Neuronal stem cell (in vitro differentiated cells): ENCODE data around the gene ST8SIA6.
A peak's percentile ranks its signal among the peaks of the same experiment; 100 is the strongest.

Source experiments
- DNase-seq: peaks from one replicate; pipeline ENCODE4 v3.0.0-alpha.2; 2013; ENCODE audit warnings: low spot score
- H2AFZ ChIP-seq: one replicate; pipeline ENCODE4 v1.6.1; 2013; ENCODE audit warnings: mild to moderate bottlenecking, low read length, inconsistent platforms
- H2AK5ac ChIP-seq: 2 replicates; pipeline ENCODE4 v1.6.1; 2013; ENCODE audit warnings: low read depth, mild to moderate bottlenecking, inconsistent platforms, low read length, moderate library complexity, mixed read lengths
- H2BK120ac ChIP-seq: 2 replicates; pipeline ENCODE4 v1.6.1; 2013; ENCODE audit warnings: low read depth, mild to moderate bottlenecking, inconsistent platforms, low read length, moderate library complexity, mixed read lengths
- H2BK12ac ChIP-seq: one replicate; pipeline ENCODE4 v1.6.1; 2013; ENCODE audit warnings: low read length, inconsistent platforms
- H2BK15ac ChIP-seq: 2 replicates; pipeline ENCODE4 v1.6.1; 2013; ENCODE audit warnings: mild to moderate bottlenecking, low read length, inconsistent platforms, mixed read lengths
- H2BK5ac ChIP-seq: one replicate; pipeline ENCODE4 v1.6.1; 2013; ENCODE audit warnings: inconsistent platforms, mild to moderate bottlenecking, low read length, moderate library complexity
- H3K14ac ChIP-seq: one replicate; pipeline ENCODE4 v1.6.1; 2013; ENCODE audit warnings: low read length, inconsistent platforms
- H3K18ac ChIP-seq: 2 replicates; pipeline ENCODE4 v1.6.1; 2013; ENCODE audit warnings: low read length, inconsistent platforms
- H3K23ac ChIP-seq: 2 replicates; pipeline ENCODE4 v1.6.1; 2013; ENCODE audit warnings: low read depth, mild to moderate bottlenecking, mixed read lengths, low read length, inconsistent platforms; ENCODE audit not compliant: poor library complexity
- H3K27ac ChIP-seq: replicated peaks from 3 replicates; pipeline ENCODE4 v1.5.1; 2013; ENCODE audit warnings: low read length, inconsistent platforms
- H3K27me3 ChIP-seq, 3 experiments: 2 replicates each; pipeline ENCODE4 v1.6.1; 2013; ENCODE audit warnings: low read length in 3 of 3, mild to moderate bottlenecking in 2 of 3, inconsistent platforms in 1 of 3, low read depth in 1 of 3, mixed read lengths in 1 of 3, moderate library complexity in 1 of 3; ENCODE audit not compliant: control insufficient read depth in 3 of 3, insufficient read depth in 3 of 3
- H3K36me3 ChIP-seq, 2 donors: replicated peaks in 1 of 2; 2 replicates each; pipeline ENCODE4 v1.6.1; 2013; ENCODE audit warnings: low read length in 2 of 2; ENCODE audit not compliant: control insufficient read depth in 2 of 2, insufficient read depth in 2 of 2
- H3K4ac ChIP-seq: 2 replicates; pipeline ENCODE4 v1.6.1; 2013; ENCODE audit warnings: inconsistent platforms, mild to moderate bottlenecking, low read length, moderate library complexity
- H3K4me1 ChIP-seq, 2 donors: 1 replicate in 1 of 2; 2 replicates in 1 of 2; pipeline ENCODE4 v1.6.1; 2013; ENCODE audit warnings: low read length in 2 of 2, low read depth in 1 of 2; ENCODE audit not compliant: control insufficient read depth in 2 of 2, insufficient read depth in 1 of 2
- H3K4me2 ChIP-seq: one replicate; pipeline ENCODE4 v1.6.1; 2013; ENCODE audit warnings: mild to moderate bottlenecking, low read length, inconsistent platforms; ENCODE audit not compliant: insufficient read depth, poor library complexity, severe bottlenecking
- H3K4me3 ChIP-seq, 2 donors: 2 replicates each; pipeline ENCODE4 v1.5.1; 2013; ENCODE audit warnings: low read length in 2 of 2, mild to moderate bottlenecking in 2 of 2, inconsistent platforms in 1 of 2, moderate library complexity in 1 of 2
- H3K79me1 ChIP-seq: one replicate; pipeline ENCODE4 v1.6.1; 2013; ENCODE audit warnings: low read depth, mild to moderate bottlenecking, inconsistent platforms, low read length, moderate library complexity
- H3K9ac ChIP-seq: one replicate; pipeline ENCODE4 v1.6.1; 2013; ENCODE audit warnings: mild to moderate bottlenecking, low read depth, low read length, inconsistent platforms; ENCODE audit not compliant: poor library complexity
- H3K9me3 ChIP-seq, 2 donors: replicated peaks in 1 of 2; 2 replicates each; pipeline versions ENCODE3 to v1.6.1; 2013; ENCODE audit warnings: low read length in 2 of 2, mild to moderate bottlenecking in 2 of 2, inconsistent platforms in 1 of 2, low read depth in 1 of 2, mixed read lengths in 1 of 2, moderate library complexity in 1 of 2; ENCODE audit not compliant: control insufficient read depth in 2 of 2, insufficient read depth in 1 of 2
- H4K8ac ChIP-seq: one replicate; pipeline ENCODE4 v1.6.1; 2013; ENCODE audit warnings: low read depth, mild to moderate bottlenecking, inconsistent platforms, low read length, moderate library complexity
- H4K91ac ChIP-seq: one replicate; pipeline ENCODE4 v1.6.1; 2013; ENCODE audit warnings: low read length, low read depth, mild to moderate bottlenecking, inconsistent platforms; ENCODE audit not compliant: poor library complexity
- WGBS, 2 donors: extraction: QIAGEN DNeasy Blood & Tissue Kit; methylation state at CpG; one replicate each; pipeline ENCODE4 v1.1.7; 2013; ENCODE audit warnings: missing lambda C conversion rate in 2 of 2, mixed read lengths in 1 of 2; ENCODE audit not compliant: insufficient read length in 2 of 2, insufficient replicate concordance in 1 of 2; ENCODE audit errors: extremely low coverage in 2 of 2; 5-methylcytosine and 5-hydroxymethylcytosine counted together

ST8SIA6 gene

DNA sequence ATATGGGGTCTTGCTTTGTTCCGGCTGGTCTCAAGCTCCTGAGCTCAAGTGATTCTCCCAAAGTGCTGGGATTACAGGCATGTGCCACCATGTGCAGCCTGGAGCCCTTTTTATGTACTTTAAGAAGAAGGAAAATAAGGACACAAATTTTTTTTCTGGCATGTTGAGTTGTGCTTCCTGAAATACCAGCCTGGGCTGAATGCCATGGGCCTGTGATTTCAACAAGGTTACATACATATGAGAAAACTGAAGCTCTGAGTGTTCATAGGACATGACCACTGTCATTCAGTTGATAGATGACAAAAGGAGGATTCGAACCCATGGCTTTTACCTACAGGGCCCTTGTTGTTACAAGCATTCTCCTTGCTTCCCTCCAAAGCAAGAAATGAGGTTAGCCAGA, 36.1 kb downstream of the ST8SIA6 start:
- Histone ChIP-seq H4K91ac (no peak overlapping the region), H2BK12ac (no peak overlapping the region), H3K79me1 (no peaks in the 10 kb centered on the region), H3K27ac (peak overlapping the region; percentile 93), H2AK5ac (no peak overlapping the region), H2BK5ac (no peak overlapping the region), H3K18ac (no peak overlapping the region), H2BK120ac (no peak overlapping the region), H3K23ac (no peak overlapping the region), H3K4me2 (no peak overlapping the region), H3K36me3 (no peaks in the 10 kb centered on the region), H3K4me1 (peaks cover 0 to 16% of the 10 kb centered on the region in 2 donors), H3K9me3 (peaks cover 0 to 4% of the 10 kb centered on the region in 2 donors), H3K27me3 (no peaks in the 10 kb centered on the region), H2AFZ (no peak overlapping the region), H3K4ac (no peak overlapping the region), H3K14ac (no peak overlapping the region), H4K8ac (no peak overlapping the region), H3K4me3 (no peak overlapping the region), H2BK15ac (no peak overlapping the region), H3K9ac (no peak overlapping the region)
- WGBS, 2 donors: no CpG with 5 or more reads among the region's 2 CpGs
- DNase-seq: no peak

- Histone ChIP-seq H2AK5ac (no peak overlapping the region), H3K4ac (no peak overlapping the region), H3K4me1 (peaks cover 0 to 14% of the 10 kb centered on the region in 2 donors), H3K23ac (no peak overlapping the region), H2BK5ac (no peak overlapping the region), H3K9ac (no peak overlapping the region), H3K36me3 (peaks cover 0 to 1% of the 10 kb centered on the region in 2 donors), H4K91ac (no peak overlapping the region), H4K8ac (no peak overlapping the region), H3K14ac (no peak overlapping the region), H2BK15ac (no peak overlapping the region), H3K27me3 (no peaks in the 10 kb centered on the region), H3K79me1 (no peaks in the 10 kb centered on the region), H3K18ac (peak overlapping the region; percentile 25), H2BK12ac (no peak overlapping the region), H3K27ac (peak overlapping the region; percentile 93), H3K9me3 (peaks cover 0 to 6% of the 10 kb centered on the region in 2 donors), H2AFZ (no peak overlapping the region), H3K4me2 (no peak overlapping the region), H3K4me3 (no peak overlapping the region), H2BK120ac (no peak overlapping the region)
- WGBS, 2 donors: no CpG with 5 or more reads among the region's 8 CpGs
- DNase-seq: no peak
These were observed 37.8 kb downstream of the ST8SIA6 start for GRCh38 chr10:17416442-17417211.

DNA sequence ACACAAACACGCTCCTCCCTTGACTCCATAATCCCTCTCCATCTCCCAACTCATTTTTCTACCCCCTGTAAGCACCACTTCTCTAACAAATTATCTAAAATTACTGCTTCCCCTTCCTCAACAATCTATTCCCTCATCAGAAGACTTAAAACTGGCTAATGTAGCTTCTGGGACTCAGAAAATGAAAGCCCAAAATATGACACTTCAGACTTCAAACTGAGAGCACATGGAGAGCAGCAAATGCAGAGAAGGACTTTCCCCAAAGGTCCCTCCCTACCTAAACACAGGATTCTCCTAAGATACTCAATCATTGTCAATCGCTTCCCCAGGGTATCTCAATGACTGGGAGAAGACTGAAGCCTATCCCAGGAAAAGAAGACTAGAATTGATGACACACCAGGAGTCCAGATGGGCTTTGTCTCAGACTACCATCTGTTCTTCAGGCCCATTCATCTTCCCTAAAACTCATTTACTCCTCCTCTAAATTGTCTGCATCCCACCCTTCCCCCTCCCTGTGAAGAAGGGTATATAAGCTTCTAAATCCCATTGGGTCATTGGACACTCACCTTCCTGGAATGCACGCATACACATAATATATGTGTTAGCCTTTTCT, 39.2 kb downstream of the ST8SIA6 start:
- no peak for DNase-seq
- no peak overlapping the region for H3K4me3 ChIP-seq
- H3K4me1 ChIP-seq: peaks cover 0 to 14% of the 10 kb centered on the region in 2 donors
- H4K8ac ChIP-seq: no peak overlapping the region
- H2BK15ac ChIP-seq: no peak overlapping the region
- no peak overlapping the region for H2BK120ac ChIP-seq
- H3K27ac ChIP-seq: no peak overlapping the region
- H2BK5ac ChIP-seq: no peak overlapping the region
- H3K4ac ChIP-seq: no peak overlapping the region
- H2AK5ac ChIP-seq: no peak overlapping the region
- H4K91ac ChIP-seq: no peak overlapping the region
- H3K23ac ChIP-seq: no peak overlapping the region
- no peak overlapping the region for H3K14ac ChIP-seq
- H3K18ac ChIP-seq: no peak overlapping the region
- H3K79me1 ChIP-seq: no peaks in the 10 kb centered on the region
- no peak overlapping the region for H2BK12ac ChIP-seq
- H3K4me2 ChIP-seq: no peak overlapping the region
- peaks cover 0 to 6% of the 10 kb centered on the region in 2 donors for H3K9me3 ChIP-seq
- no peaks in the 10 kb centered on the region for H3K27me3 ChIP-seq
- WGBS, 2 donors: 100% methylated on average over 1 of the region's 3 CpGs; no CpG with 5 or more reads in 1 of the 2 donors
- H3K36me3 ChIP-seq: peaks cover 0 to 1% of the 10 kb centered on the region in 2 donors
- H2AFZ ChIP-seq: no peak overlapping the region
- no peak overlapping the region for H3K9ac ChIP-seq

DNA sequence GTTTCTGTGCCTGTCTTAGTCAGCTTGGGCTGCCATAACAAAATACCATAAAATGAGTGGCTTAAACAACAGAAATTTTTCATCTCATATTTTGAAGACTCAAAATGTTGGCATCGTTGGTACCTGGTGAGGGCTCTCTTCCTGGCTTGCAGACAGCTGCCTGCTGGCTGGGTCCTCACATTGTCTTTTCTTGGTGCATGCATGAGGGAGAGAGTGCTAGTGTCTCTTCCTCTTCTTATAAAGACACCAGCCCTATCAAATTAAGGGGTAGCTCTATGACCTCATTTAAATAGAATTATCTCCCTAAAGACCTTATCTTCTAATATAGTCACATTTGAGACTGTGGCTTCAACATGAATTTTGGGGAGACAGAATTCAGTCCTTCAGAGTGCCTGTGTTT, 39.9 kb downstream of the ST8SIA6 start:
- no peak overlapping the region for H3K4ac ChIP-seq
- peaks cover 0 to 6% of the 10 kb centered on the region in 2 donors for H3K9me3 ChIP-seq
- H2AFZ ChIP-seq: no peak overlapping the region
- H3K36me3 ChIP-seq: peaks cover 0 to 1% of the 10 kb centered on the region in 2 donors
- H2BK12ac ChIP-seq: no peak overlapping the region
- no peak overlapping the region for H4K8ac ChIP-seq
- peaks cover 0 to 14% of the 10 kb centered on the region in 2 donors for H3K4me1 ChIP-seq
- no peak overlapping the region for H2BK120ac ChIP-seq
- H3K14ac ChIP-seq: no peak overlapping the region
- no peak for DNase-seq
- WGBS, 2 donors: no CpG with 5 or more reads among the region's 1 CpG
- no peak overlapping the region for H3K27ac ChIP-seq
- H3K23ac ChIP-seq: no peak overlapping the region
- no peak overlapping the region for H4K91ac ChIP-seq
- H3K9ac ChIP-seq: no peak overlapping the region
- no peak overlapping the region for H3K4me2 ChIP-seq
- H3K79me1 ChIP-seq: no peaks in the 10 kb centered on the region
- no peaks in the 10 kb centered on the region for H3K27me3 ChIP-seq
- no peak overlapping the region for H2BK15ac ChIP-seq
- H2BK5ac ChIP-seq: no peak overlapping the region
- no peak overlapping the region for H3K4me3 ChIP-seq
- no peak overlapping the region for H2AK5ac ChIP-seq
- no peak overlapping the region for H3K18ac ChIP-seq
